Thyroid gland (tissue), 4 donors: ENCODE measurements around the gene RYR2.

Experiments
- CTCF ChIP-seq, 6 experiments: fragments of 200-600 bp in 3 of 6; fragments of 450-650 bp in 3 of 6; sonication (generic) in 3 of 6; IDR thresholded peaks; one replicate each; pipeline ENCODE4 v1.5.1; 2016 to 2019; ENCODE audit warnings: antibody characterized with exemption in 6 of 6, mild to moderate bottlenecking in 2 of 6, inconsistent platforms in 1 of 6, moderate library complexity in 1 of 6
- POLR2A ChIP-seq, 2 donors: fragments of 450-650 bp; IDR thresholded peaks; one replicate each; pipeline ENCODE4 v1.6.1; 2017; ENCODE audit warnings: antibody characterized with exemption in 2 of 2, mild to moderate bottlenecking in 2 of 2, moderate library complexity in 1 of 2

GRCh38 chr1:237065903-237066302 is 23.9 kb downstream of the RYR2 start:
- TF ChIP-seq CTCF (IDR thresholded peaks at IDR 0.05): no peak
- TF ChIP-seq POLR2A (IDR thresholded peaks at IDR 0.05): no peak
